Activated T-cell treated with anti-CD3 and anti-CD28 coated beads for 4 hours (primary cell): Measurements from ENCODE around the gene CCNL2.

Experiments
- DNase-seq: peaks from one replicate; pipeline ENCODE4 v3.0.0-alpha.2; 2020

Gene CCNL2

GRCh38 chr1:1340791-1341548 is 58.2 kb downstream of the CCNL2 start:
- no peak for DNase-seq

- no peak for DNase-seq
Measured at GRCh38 chr1:1340185-1340584, 59.0 kb downstream of the CCNL2 start.

- no peak for DNase-seq
Measured at GRCh38 chr1:1338278-1338677, 60.9 kb downstream of the CCNL2 start.

DNA sequence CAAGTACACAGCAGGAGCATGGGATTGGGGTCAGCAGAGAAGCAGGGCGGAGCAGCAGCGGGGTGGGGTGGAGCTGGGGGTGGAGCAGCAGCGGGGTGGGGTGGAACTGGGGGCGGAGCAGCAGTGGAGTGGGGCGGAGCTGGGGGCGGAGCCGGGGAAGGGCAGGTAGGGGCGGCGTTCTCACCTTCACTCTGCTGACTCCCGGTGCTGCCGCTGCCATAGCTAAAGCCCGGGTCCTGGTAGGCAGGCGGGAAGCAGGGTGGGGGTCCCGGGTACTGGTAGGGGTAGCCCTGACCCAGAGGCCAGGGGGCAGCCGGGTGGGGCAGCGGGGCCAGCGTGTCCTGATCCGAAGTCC is 61.4 kb downstream of the CCNL2 start:
- DNase-seq: no peak

GRCh38 chr1:1336931-1337792 is 62.0 kb downstream of the CCNL2 start:
- DNase-seq: no peak

GRCh38 chr1:1336446-1336845 is 62.7 kb downstream of the CCNL2 start:
- DNase-seq: no peak

- no peak for DNase-seq
Measured at GRCh38 chr1:1335792-1336248, 63.3 kb downstream of the CCNL2 start.
